Naive thymus-derived CD4-positive, alpha-beta T cell (primary cell): Measurements from ENCODE around the gene PHF20. TPM values are rescaled to one million over a fixed set of nuclear protein-coding genes. Genes with fewer than 3 reads are reported as not detected.
A peak's percentile ranks its signal among the peaks of the same experiment; 100 is the strongest.
"Not testable (repeated sequence)": the region's sequence is repeated elsewhere in the genome, so short reads cannot be mapped to it uniquely, and the experiment has no call there.

Source experiments
- ATAC-seq: fragments of 150-1000 bp; cut with Tn5 transposase; 2 replicates; pipeline ENCODE4 v1.10.0; 2021; ENCODE audit warnings: mild to moderate bottlenecking, moderate library complexity
- CTCF ChIA-PET: fragments of 350-600 bp; sonication (Branson Sonifier 250); formaldehyde crosslinking; loops from one replicate; lab custom pipeline; 2021; ENCODE audit warnings: antibody characterized with exemption; lab: Charles Lee
- POLR2A ChIA-PET: fragments of 350-600 bp; sonication (Branson Sonifier 250); formaldehyde crosslinking; loops from one replicate; lab custom pipeline; 2021; ENCODE audit warnings: antibody characterized with exemption, inconsistent platforms; lab: Charles Lee
- DNase-seq, 9 donors: peaks; one replicate each; pipeline versions ENCODE4 v3.0.0 to v3.0.0-alpha.2; 2020 to 2022; ENCODE audit warnings: mixed read lengths in 1 of 9
- H3K27ac ChIP-seq: one replicate; pipeline ENCODE4 v1.7.0; 2013; ENCODE audit warnings: mild to moderate bottlenecking, low read depth, low read length, moderate library complexity
- H3K27me3 ChIP-seq, 2 donors: one replicate each; pipeline ENCODE4 v1.7.0; 2013; ENCODE audit warnings: low read length in 2 of 2, mild to moderate bottlenecking in 2 of 2, moderate library complexity in 2 of 2; ENCODE audit not compliant: control insufficient read depth in 2 of 2, insufficient read depth in 2 of 2
- H3K36me3 ChIP-seq, 3 experiments: 1 replicate in 2 of 3; 2 replicates in 1 of 3; pipeline ENCODE4 v1.7.0; 2013; ENCODE audit warnings: low read length in 3 of 3, mild to moderate bottlenecking in 3 of 3, moderate library complexity in 1 of 3; ENCODE audit not compliant: insufficient read depth in 3 of 3, control insufficient read depth in 2 of 3
- H3K4me1 ChIP-seq, 2 donors: one replicate each; pipeline ENCODE4 v1.7.0; 2013; ENCODE audit warnings: low read length in 2 of 2, mild to moderate bottlenecking in 2 of 2, moderate library complexity in 1 of 2; ENCODE audit not compliant: control insufficient read depth in 2 of 2, insufficient read depth in 2 of 2
- H3K4me3 ChIP-seq: 2 replicates; pipeline ENCODE4 v1.7.0; 2013; ENCODE audit warnings: mild to moderate bottlenecking, low read length
- H3K9me3 ChIP-seq, 3 experiments: 1 replicate in 2 of 3; 2 replicates in 1 of 3; pipeline ENCODE4 v1.7.0; 2013; ENCODE audit warnings: low read length in 3 of 3; ENCODE audit not compliant: control insufficient read depth in 2 of 3
- H3K27ac Mint-ChIP-seq, 9 donors: one replicate each; pipeline ENCODE4 v1.8.0; 2020 to 2022; ENCODE audit warnings: mixed read lengths in 9 of 9, mild to moderate bottlenecking in 8 of 9, moderate library complexity in 5 of 9, inconsistent platforms in 2 of 9
- H3K27me3 Mint-ChIP-seq, 5 donors: one replicate each; pipeline ENCODE4 v1.8.0; 2021 to 2022; ENCODE audit warnings: mixed read lengths in 5 of 5, mild to moderate bottlenecking in 1 of 5
- H3K36me3 Mint-ChIP-seq, 5 donors: one replicate each; pipeline ENCODE4 v1.8.0; 2020 to 2022; ENCODE audit warnings: mixed read lengths in 5 of 5, mild to moderate bottlenecking in 3 of 5, inconsistent platforms in 1 of 5
- H3K4me1 Mint-ChIP-seq, 7 donors: one replicate each; pipeline ENCODE4 v1.8.0; 2020 to 2022; ENCODE audit warnings: mixed read lengths in 7 of 7, mild to moderate bottlenecking in 3 of 7, inconsistent platforms in 1 of 7
- H3K4me3 Mint-ChIP-seq, 10 donors: one replicate each; pipeline ENCODE4 v1.8.0; 2020 to 2022; ENCODE audit warnings: mild to moderate bottlenecking in 10 of 10, mixed read lengths in 10 of 10, moderate library complexity in 6 of 10, inconsistent platforms in 2 of 10
- H3K9me3 Mint-ChIP-seq, 11 donors: one replicate each; pipeline ENCODE4 v1.8.0; 2020 to 2022; ENCODE audit warnings: mixed read lengths in 11 of 11, mild to moderate bottlenecking in 4 of 11, inconsistent platforms in 1 of 11, moderate library complexity in 1 of 11
- intact Hi-C, 2 donors: fragments of 100-400 bp; cut with micrococcal nuclease; formaldehyde crosslinking; loops; one replicate each; pipeline ENCODE4 v1.15.1; 2023
- polyA plus RNA-seq, 2 donors: library from polyadenylated mRNA; unstranded; fragments of 300-500 nt; fragmentation: Illumina TruSeq; gene quantifications; one replicate each; pipeline ENCODE4 v1.2.3, GENCODE V29; 2021
- total RNA-seq, 6 experiments: library from RNA in 5 of 6; stranded (reverse) in 5 of 6; gene quantifications; 1 replicate in 5 of 6; 2 replicates in 1 of 6; pipeline ENCODE4 v1.2.3 and lab custom pipeline; 2021 to 2026

The PHF20 gene
- total and polyA plus RNA-seq, 7 experiments from 2014 or later = 57.5 to 157 (median 99.9) TPM

GRCh38 chr20:35887393-35888064, 115.7 kb downstream of the PHF20 start:
- Mint-ChIP-seq H3K4me1 (peaks cover 8 to 18% (median 14%) of the 10 kb centered on the region in 7 donors), H3K27me3 (no peaks in the 10 kb centered on the region), H3K27ac (peak overlapping the region in 1 of 9 donors; percentile 38), H3K9me3 (no peaks in the 10 kb centered on the region), H3K36me3 (peaks cover 0 to 6% (median 4%) of the 10 kb centered on the region in 5 donors), H3K4me3 (no peak overlapping the region)
- CTCF ChIA-PET = no interaction called here
- POLR2A ChIA-PET = no interaction called here
- Histone ChIP-seq H3K27me3 (no peaks in the 10 kb centered on the region), H3K27ac (no peak overlapping the region), H3K36me3 (peaks cover 0 to 15% (median 0%) of the 10 kb centered on the region in 3 experiments), H3K4me3 (no peak overlapping the region), H3K9me3 (no peaks in the 10 kb centered on the region), H3K4me1 (no peaks in the 10 kb centered on the region)
- DNase-seq = no peak
- intact Hi-C loops = loop anchor here in 1 of 2 donors (10.0 kb wide), 1 partner anchor 143 kb away; the partner anchor contains the start of gene RBM39
- peak; percentile 36 for ATAC-seq

- intact Hi-C loops = loop anchor here in 1 of 2 donors (10.0 kb wide), 1 partner anchor 144 kb away; the partner anchor contains the start of gene RBM39
- no peak overlapping the region for H3K4me3 Mint-ChIP-seq
- H3K9me3 Mint-ChIP-seq = no peaks in the 10 kb centered on the region
- DNase-seq (no peak), ATAC-seq (no peak)
- no peaks in the 10 kb centered on the region for H3K27me3 Mint-ChIP-seq
- Histone ChIP-seq H3K27ac (no peak overlapping the region), H3K4me3 (no peak overlapping the region), H3K4me1 (no peaks in the 10 kb centered on the region), H3K27me3 (no peaks in the 10 kb centered on the region), H3K9me3 (no peaks in the 10 kb centered on the region), H3K36me3 (peaks cover 0 to 19% (median 0%) of the 10 kb centered on the region in 3 experiments)
- H3K4me1 Mint-ChIP-seq = peaks cover 6 to 18% (median 15%) of the 10 kb centered on the region in 7 donors
- ChIA-PET CTCF (no interaction called here), POLR2A (no interaction called here)
- H3K36me3 Mint-ChIP-seq = peaks cover 0 to 8% (median 4%) of the 10 kb centered on the region in 5 donors
- peak overlapping the region in 1 of 9 donors; percentile 41 for H3K27ac Mint-ChIP-seq
Measured at GRCh38 chr20:35888657-35889056, 116.8 kb downstream of the PHF20 start.

GRCh38 chr20:35891375-35891774, 119.6 kb downstream of the PHF20 start:
- Mint-ChIP-seq H3K27ac (peak overlapping the region in 1 of 9 donors; percentile 28), H3K4me3 (no peak overlapping the region), H3K4me1 (peaks cover 5 to 19% (median 10%) of the 10 kb centered on the region in 7 donors), H3K27me3 (no peaks in the 10 kb centered on the region), H3K9me3 (peaks cover 0 to 1% (median 0%) of the 10 kb centered on the region in 11 donors), H3K36me3 (peaks cover 0 to 12% (median 7%) of the 10 kb centered on the region in 5 donors)
- ATAC-seq (no peak), DNase-seq (no peak)
- peaks cover 0 to 16% (median 0%) of the 10 kb centered on the region in 3 experiments for H3K36me3 ChIP-seq
- intact Hi-C loops = no loop called here
- H3K9me3 ChIP-seq = no peaks in the 10 kb centered on the region
- H3K27me3 ChIP-seq = no peaks in the 10 kb centered on the region
- no peaks in the 10 kb centered on the region for H3K4me1 ChIP-seq
- H3K4me3 ChIP-seq = no peak overlapping the region
- ChIA-PET CTCF (no interaction called here), POLR2A (interaction anchor here (0.6 kb wide), 1 partner anchor 1806 kb away, joined by 3 read pairs; no protein-coding TSS in a partner anchor)
- H3K27ac ChIP-seq = no peak overlapping the region

- no peak for ATAC-seq
- Histone ChIP-seq H3K4me1 (no peaks in the 10 kb centered on the region), H3K36me3 (peaks cover 0 to 4% (median 0%) of the 10 kb centered on the region in 3 experiments), H3K27ac (no peak overlapping the region), H3K27me3 (no peaks in the 10 kb centered on the region), H3K9me3 (no peaks in the 10 kb centered on the region), H3K4me3 (no peak overlapping the region)
- Mint-ChIP-seq H3K27me3 (no peaks in the 10 kb centered on the region), H3K27ac (peak overlapping the region in 1 of 9 donors; percentile 34), H3K36me3 (peaks cover 0 to 12% (median 8%) of the 10 kb centered on the region in 5 donors), H3K9me3 (peaks cover 0 to 1% (median 0%) of the 10 kb centered on the region in 11 donors), H3K4me3 (no peak overlapping the region), H3K4me1 (peaks cover 4 to 19% (median 7%) of the 10 kb centered on the region in 7 donors)
- DNase-seq = no peak
- intact Hi-C loops = no loop called here
- CTCF ChIA-PET = no interaction called here
- POLR2A ChIA-PET = no interaction called here
Measured at GRCh38 chr20:35892871-35893270, 121.1 kb downstream of the PHF20 start.

- CTCF ChIA-PET = interaction anchor here (0.7 kb wide), 1 partner anchor 13 kb away, joined by 3 read pairs; no protein-coding TSS in a partner anchor
- Mint-ChIP-seq H3K9me3 (peaks cover 0 to 1% (median 0%) of the 10 kb centered on the region in 11 donors), H3K4me3 (no peak overlapping the region), H3K4me1 (peaks cover 4 to 19% (median 7%) of the 10 kb centered on the region in 7 donors), H3K27me3 (no peaks in the 10 kb centered on the region), H3K36me3 (peaks cover 0 to 12% (median 8%) of the 10 kb centered on the region in 5 donors), H3K27ac (no peak overlapping the region)
- intact Hi-C loops = no loop called here
- Histone ChIP-seq H3K27ac (no peak overlapping the region), H3K36me3 (peaks cover 0 to 4% (median 0%) of the 10 kb centered on the region in 3 experiments), H3K4me3 (no peak overlapping the region), H3K4me1 (no peaks in the 10 kb centered on the region), H3K27me3 (no peaks in the 10 kb centered on the region), H3K9me3 (no peaks in the 10 kb centered on the region)
- no peak for ATAC-seq
- POLR2A ChIA-PET = no interaction called here
- no peak for DNase-seq
Measured at GRCh38 chr20:35893942-35894341, 122.1 kb downstream of the PHF20 start.

- CTCF ChIA-PET, H3K9me3 Mint-ChIP-seq, H3K27me3 ChIP-seq, intact Hi-C loops, H3K4me3 ChIP-seq, DNase-seq, H3K27ac ChIP-seq, POLR2A ChIA-PET, H3K9me3 ChIP-seq, H3K4me1 ChIP-seq, H3K27me3 Mint-ChIP-seq, H3K27ac Mint-ChIP-seq, ATAC-seq, H3K4me3 Mint-ChIP-seq: not testable (repeated sequence)
- H3K36me3 Mint-ChIP-seq = peaks cover 0 to 23% (median 8%) of the 10 kb centered on the region in 5 donors
- peaks cover 4 to 19% (median 7%) of the 10 kb centered on the region in 7 donors for H3K4me1 Mint-ChIP-seq
- peaks cover 0 to 20% (median 9%) of the 10 kb centered on the region in 3 experiments for H3K36me3 ChIP-seq
Measured at GRCh38 chr20:35895516-35895915, 123.7 kb downstream of the PHF20 start.
